Measurements from ENCODE around the gene EDA. TPM values are rescaled to one million over a fixed set of nuclear protein-coding genes. Genes with fewer than 3 reads are reported as not detected.

The EDA gene
- total RNA-seq, 1 experiment from 2014 or later: 5.2 TPM

DNA sequence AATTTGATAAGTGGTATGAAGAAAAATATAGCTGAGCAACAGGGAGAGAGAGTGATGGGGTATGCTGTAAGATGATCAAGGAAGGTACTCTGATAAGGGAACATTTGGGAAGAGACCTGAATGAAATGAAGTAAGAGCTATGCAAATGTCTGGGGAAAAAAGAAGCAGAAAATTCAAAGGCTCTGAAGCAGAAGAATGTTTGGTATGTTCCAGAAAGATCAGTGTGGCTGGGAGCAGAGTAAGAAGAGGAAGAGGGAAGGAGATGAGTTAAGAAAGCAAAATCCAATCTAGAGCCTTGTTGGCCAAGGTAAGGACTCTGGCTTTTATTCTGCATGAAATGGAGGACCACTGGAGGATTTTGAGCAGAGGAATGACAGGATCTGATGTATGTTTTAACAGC lies 343.8 kb downstream of the EDA start:
- TF ChIP-seq ZFX (IDR thresholded peaks at IDR 0.05) (no peak), JUND (IDR thresholded peaks at IDR 0.05) (no peak), YY1 (IDR thresholded peaks at IDR 0.05; ENCODE audit: extremely low read depth, insufficient replicate concordance, low read depth, low read length) (no peak), SP1 (IDR thresholded peaks at IDR 0.05; ENCODE audit: low read depth) (no peak), RAD21 (IDR thresholded peaks at IDR 0.05; ENCODE audit: low read depth) (no peak), CEBPB (IDR thresholded peaks at IDR 0.05; ENCODE audit: low read depth) (no peak)
- TF ChIP-seq, protein P1, sequence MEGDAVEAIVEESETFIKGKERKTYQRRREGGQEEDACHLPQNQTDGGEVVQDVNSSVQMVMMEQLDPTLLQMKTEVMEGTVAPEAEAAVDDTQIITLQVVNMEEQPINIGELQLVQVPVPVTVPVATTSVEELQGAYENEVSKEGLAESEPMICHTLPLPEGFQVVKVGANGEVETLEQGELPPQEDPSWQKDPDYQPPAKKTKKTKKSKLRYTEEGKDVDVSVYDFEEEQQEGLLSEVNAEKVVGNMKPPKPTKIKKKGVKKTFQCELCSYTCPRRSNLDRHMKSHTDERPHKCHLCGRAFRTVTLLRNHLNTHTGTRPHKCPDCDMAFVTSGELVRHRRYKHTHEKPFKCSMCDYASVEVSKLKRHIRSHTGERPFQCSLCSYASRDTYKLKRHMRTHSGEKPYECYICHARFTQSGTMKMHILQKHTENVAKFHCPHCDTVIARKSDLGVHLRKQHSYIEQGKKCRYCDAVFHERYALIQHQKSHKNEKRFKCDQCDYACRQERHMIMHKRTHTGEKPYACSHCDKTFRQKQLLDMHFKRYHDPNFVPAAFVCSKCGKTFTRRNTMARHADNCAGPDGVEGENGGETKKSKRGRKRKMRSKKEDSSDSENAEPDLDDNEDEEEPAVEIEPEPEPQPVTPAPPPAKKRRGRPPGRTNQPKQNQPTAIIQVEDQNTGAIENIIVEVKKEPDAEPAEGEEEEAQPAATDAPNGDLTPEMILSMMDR (IDR thresholded peaks at IDR 0.05 in 2 of 3, conservative IDR thresholded peaks at IDR 0.05 in 1 of 3; ENCODE audit: borderline replicate concordance in 1 of 3, insufficient read depth in 1 of 3, low read depth in 2 of 3, low read length in 2 of 3): no peak
- TF ChIP-seq, protein P2, sequence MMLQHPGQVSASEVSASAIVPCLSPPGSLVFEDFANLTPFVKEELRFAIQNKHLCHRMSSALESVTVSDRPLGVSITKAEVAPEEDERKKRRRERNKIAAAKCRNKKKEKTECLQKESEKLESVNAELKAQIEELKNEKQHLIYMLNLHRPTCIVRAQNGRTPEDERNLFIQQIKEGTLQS (IDR thresholded peaks at IDR 0.05): no peak
- TF ChIP-seq, protein P3, sequence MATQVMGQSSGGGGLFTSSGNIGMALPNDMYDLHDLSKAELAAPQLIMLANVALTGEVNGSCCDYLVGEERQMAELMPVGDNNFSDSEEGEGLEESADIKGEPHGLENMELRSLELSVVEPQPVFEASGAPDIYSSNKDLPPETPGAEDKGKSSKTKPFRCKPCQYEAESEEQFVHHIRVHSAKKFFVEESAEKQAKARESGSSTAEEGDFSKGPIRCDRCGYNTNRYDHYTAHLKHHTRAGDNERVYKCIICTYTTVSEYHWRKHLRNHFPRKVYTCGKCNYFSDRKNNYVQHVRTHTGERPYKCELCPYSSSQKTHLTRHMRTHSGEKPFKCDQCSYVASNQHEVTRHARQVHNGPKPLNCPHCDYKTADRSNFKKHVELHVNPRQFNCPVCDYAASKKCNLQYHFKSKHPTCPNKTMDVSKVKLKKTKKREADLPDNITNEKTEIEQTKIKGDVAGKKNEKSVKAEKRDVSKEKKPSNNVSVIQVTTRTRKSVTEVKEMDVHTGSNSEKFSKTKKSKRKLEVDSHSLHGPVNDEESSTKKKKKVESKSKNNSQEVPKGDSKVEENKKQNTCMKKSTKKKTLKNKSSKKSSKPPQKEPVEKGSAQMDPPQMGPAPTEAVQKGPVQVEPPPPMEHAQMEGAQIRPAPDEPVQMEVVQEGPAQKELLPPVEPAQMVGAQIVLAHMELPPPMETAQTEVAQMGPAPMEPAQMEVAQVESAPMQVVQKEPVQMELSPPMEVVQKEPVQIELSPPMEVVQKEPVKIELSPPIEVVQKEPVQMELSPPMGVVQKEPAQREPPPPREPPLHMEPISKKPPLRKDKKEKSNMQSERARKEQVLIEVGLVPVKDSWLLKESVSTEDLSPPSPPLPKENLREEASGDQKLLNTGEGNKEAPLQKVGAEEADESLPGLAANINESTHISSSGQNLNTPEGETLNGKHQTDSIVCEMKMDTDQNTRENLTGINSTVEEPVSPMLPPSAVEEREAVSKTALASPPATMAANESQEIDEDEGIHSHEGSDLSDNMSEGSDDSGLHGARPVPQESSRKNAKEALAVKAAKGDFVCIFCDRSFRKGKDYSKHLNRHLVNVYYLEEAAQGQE (IDR thresholded peaks at IDR 0.05; ENCODE audit: low read depth): no peak
- ATAC-seq (no peak), DNase-seq (ENCODE audit: low read depth, low spot score) (no peak)
- Histone ChIP-seq H3K9me2 (ENCODE audit: insufficient read depth) (no peaks in the 10 kb centered on the region), H2AFZ (ENCODE audit: low read depth, low read length, poor library complexity, severe bottlenecking) (no peak overlapping the region), H4K20me1 (ENCODE audit: insufficient read depth) (no peaks in the 10 kb centered on the region), H3K4me3 (replicated peaks in 1 of 2; ENCODE audit: low read depth in 1 of 2, low read length in 2 of 2) (no peak overlapping the region), H3K79me2 (ENCODE audit: insufficient read depth, low read length) (no peaks in the 10 kb centered on the region), H3K36me3 (ENCODE audit: control insufficient read depth in 1 of 2, insufficient read depth in 2 of 2, low read length in 2 of 2) (no peaks in the 10 kb centered on the region), H3K27me3 (ENCODE audit: insufficient read depth, low read length) (no peaks in the 10 kb centered on the region), H3K9me3 (ENCODE audit: control insufficient read depth in 1 of 2, insufficient read depth in 1 of 2, low read depth in 1 of 2, low read length in 2 of 2) (no peaks in the 10 kb centered on the region), H3K4me2 (ENCODE audit: low read length) (no peak overlapping the region), H3K27ac (ENCODE audit: low read depth, low read length) (no peak overlapping the region), H3K4me1 (ENCODE audit: control insufficient read depth in 1 of 2, insufficient read depth in 2 of 2, low read length in 2 of 2) (peaks cover 0 to 3% of the 10 kb centered on the region in 2 experiments; a peak in 1 of 4 replicates), H3K9ac (ENCODE audit: low read length) (no peak overlapping the region)
- POLR2A ChIA-PET: no interaction called here
- no TSS peak for BruUV-seq (replicated peaks)
- CTCF ChIA-PET: no interaction called here
- RAD21 ChIA-PET (ENCODE audit: low non-redundant PET in 1 of 2, low total read pairs in 2 of 2, uncharacterized antibody in 2 of 2, unreplicated experiment in 2 of 2): no interaction called here
- intact Hi-C loops (cut with micrococcal nuclease): no loop called here
